Stimulated activated CD8-positive, alpha-beta memory T cell treated with anti-CD3 and anti-CD28 coated beads, Interleukin-12 subunit alpha, Interleukin-12 subunit beta, amount 100 ng/mL, for 1 hour (primary cell): Measurements from ENCODE around the gene CNTN2.

Source experiments
- DNase-seq: peaks from one replicate; pipeline ENCODE4 v3.0.0-alpha.2; 2020; ENCODE audit warnings: low read depth

CNTN2 gene

DNA sequence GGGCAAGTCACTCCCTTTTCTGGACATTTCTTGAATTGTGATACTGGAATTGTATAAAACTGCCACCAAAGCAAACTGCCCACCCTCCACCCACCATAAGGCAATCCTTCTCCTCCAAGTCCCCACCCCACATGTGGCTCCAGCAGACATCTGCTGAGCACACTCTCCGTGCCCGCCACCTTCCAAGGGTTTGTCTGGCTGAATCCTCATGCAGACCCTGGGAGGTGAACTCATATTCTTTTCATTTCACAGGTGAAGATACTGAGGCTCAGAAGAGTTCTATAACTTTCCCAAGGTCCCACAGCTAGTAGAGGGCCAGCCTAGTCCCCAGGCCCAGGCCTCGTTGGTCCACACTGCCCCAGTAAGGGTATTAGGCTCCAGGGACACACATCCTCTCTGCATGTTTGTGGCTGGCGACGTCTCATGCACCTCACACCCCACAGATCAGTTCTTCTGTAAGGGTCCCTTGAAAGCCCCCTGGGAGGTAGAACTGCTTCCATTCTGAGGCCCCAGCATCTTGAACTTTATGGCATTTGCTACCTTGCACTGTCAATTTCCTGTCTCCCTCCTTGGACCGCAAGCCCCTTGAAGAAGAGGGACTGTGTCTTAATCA is 14.1 kb downstream of the CNTN2 start:
- DNase-seq = no peak

DNA sequence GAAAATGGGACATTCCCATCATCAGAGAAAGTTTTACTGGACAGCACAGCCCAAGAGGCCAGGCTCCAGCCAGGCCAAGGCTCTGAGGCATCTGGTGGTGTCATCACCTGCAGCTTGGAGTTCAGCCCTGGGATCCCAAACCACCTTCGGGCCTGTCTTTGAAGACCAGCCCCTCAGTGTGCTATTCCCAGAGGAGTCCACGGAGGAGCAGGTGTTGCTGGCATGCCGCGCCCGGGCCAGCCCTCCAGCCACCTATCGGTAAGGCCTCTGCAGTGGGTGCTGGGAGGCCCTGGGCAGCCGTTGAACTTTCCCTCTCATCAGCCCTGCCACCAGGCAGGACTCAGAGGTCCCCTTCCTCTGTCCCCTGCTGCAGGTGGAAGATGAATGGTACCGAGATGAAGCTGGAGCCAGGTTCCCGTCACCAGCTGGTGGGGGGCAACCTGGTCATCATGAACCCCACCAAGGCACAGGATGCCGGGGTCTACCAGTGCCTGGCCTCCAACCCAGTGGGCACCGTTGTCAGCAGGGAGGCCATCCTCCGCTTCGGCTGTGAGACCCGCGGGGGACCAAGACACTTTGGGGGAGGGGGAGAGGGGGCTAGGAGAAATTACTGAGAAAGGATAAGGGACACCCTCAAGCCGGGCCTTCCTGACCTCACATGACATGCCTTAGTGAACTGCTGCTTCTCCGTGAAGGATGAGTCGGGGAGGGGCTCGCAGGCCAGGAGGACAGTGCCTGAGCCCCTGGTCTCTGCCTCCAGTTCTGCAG is 15.0 kb downstream of the CNTN2 start:
- DNase-seq = no peak

DNA sequence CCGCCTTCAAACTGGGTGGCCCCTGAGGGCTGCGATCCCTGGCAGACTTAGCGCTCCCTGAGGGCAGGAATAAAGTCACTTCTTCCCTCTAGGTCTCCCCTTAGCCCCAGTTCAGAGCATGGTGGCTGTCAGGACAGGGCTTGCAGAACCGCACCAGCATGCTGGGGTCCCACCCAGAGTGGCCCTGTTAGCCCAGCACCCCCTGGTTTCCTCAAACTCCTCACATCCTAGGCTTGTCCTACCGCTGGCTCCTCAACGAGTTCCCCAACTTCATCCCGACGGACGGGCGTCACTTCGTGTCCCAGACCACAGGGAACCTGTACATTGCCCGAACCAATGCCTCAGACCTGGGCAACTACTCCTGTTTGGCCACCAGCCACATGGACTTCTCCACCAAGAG is 15.8 kb downstream of the CNTN2 start:
- DNase-seq = no peak

DNA sequence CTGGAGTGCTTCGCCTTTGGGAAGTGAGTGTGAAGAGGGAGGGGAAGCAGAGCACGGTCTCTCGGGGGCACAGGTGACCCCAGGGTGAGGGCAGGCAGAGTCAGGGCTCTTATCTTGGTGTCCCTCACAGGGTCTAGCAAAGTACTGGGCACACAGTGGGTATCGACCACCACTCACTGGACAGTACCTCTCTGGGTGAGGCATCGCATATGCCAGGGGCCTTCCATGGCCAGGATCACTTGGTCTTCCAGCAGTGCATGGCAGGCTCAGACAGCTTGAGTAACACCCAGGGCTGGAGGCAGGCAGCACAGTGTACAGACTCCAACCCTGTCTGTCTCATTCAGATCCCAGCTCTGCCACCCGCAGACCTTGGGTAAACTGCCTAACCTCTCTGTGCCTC is 16.6 kb downstream of the CNTN2 start:
- DNase-seq = no peak

DNA sequence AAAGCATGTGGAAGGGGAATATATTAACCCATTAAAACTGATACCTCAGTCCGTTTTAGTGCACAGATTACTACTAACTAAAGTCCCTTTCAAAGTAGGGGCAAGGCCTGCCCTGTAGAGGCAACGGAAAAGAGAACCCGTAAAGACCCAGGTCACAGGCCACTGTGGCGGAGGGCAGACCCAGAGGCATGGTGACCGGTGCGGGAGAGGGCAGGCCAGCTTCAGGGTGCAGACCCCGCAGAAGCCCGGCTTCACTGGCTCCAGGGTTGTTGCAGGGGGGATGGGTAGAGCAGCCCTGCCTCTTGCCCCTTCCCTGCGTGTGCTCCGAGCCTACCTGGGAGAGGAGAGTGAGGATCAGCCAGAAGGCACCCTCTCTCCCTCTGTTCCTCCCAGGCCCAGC is 17.7 kb downstream of the CNTN2 start:
- DNase-seq = no peak

DNA sequence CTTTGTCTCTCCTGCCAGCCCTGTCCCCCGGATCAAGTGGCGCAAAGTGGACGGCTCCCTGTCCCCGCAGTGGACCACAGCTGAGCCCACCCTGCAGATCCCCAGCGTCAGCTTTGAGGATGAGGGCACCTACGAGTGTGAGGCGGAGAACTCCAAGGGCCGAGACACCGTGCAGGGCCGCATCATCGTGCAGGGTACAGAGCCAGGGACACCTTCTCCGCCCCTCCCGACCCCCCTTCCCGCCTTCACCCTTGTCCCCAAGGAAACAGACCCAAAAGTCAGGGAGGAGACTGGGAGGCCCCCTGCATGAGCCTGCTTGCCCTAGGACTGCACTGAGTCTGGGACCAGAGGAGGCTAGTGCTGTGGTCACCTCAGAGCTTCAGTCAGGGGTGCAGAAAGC is 18.2 kb downstream of the CNTN2 start:
- DNase-seq = no peak

DNA sequence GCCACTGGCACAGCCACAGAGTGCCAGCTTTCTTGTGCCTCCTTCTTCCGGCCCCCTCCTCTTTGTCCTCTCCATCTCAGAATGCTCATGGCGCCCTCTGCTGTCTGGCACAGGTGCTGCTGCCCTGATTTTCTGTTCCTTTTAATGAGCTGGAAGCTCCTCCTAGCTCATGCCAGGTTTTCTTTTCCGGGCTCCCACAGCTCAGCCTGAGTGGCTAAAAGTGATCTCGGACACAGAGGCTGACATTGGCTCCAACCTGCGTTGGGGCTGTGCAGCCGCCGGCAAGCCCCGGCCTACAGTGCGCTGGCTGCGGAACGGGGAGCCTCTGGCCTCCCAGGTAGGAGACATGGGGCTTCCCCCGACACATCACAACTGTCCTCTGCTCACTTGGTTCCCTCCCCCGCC is 18.7 kb downstream of the CNTN2 start:
- peak; percentile 38 for DNase-seq

DNA sequence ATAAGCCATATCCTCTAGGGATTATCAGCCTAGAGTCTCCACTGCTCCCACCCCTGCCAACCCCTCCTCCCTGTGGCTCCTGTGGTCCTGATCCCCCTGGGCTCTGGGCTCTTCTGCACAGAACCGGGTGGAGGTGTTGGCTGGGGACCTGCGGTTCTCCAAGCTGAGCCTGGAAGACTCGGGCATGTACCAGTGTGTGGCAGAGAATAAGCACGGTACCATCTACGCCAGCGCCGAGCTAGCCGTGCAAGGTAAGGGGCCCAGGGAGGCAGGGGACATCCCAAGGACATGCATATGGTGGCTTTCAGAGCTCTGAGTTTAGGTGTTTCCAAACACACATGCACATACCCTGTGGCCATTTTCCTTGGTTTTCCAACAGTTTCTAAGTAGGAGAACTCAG is 19.3 kb downstream of the CNTN2 start:
- no peak for DNase-seq

DNA sequence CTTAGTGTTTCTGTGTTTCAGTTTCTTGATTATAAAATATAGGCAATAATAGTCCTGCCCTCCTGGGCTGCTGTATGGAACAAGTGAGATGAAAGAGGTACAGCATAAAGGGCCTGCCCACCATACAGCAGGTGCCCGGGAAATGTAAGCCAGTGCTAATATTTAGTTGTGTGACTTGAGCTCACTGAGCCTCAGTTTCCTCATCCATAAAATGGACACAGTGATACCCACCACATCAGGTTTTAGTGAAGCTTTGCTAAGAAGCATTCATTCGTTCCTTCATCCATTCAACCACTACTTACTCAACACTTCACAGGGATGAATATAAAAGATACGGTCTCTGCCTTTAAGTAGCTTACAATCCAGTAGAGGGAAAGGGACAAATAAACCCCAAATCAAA is 19.9 kb downstream of the CNTN2 start:
- no peak for DNase-seq

DNA sequence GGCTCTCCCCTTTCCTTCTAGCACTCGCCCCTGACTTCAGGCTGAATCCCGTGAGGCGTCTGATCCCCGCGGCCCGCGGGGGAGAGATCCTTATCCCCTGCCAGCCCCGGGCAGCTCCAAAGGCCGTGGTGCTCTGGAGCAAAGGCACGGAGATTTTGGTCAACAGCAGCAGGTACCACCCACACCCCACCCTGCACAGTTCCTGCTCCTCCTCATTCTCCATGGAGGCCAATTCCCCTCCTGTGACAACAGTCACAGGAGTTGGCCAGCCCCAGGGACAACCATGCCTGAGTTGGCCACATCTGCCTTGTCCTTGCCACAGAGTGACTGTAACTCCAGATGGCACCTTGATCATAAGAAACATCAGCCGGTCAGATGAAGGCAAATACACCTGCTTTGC is 21.3 kb downstream of the CNTN2 start:
- DNase-seq = no peak

DNA sequence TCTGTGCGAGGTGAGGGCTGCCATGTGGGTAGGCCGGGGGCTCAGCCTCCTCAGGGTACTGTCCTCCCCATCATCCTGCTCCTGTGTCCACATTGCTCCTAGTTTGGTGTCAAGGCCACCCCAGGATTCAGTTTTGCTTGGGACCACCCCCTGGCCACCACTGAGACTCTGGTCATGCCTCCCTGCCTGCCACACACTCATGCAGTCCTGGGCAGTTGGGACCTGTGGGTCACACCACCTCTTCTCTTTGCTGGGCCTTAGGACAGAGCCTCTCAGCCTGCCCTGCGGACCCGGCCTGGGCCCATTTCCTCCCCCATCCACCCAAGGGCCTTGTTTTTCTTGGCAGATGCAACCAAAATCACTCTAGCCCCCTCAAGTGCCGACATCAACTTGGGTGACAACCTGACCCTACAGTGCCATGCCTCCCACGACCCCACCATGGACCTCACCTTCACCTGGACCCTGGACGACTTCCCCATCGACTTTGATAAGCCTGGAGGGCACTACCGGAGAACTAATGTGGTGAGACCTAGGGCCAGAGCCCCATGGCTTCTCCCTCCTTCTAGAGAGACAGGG is 21.8 kb downstream of the CNTN2 start:
- DNase-seq = no peak

DNA sequence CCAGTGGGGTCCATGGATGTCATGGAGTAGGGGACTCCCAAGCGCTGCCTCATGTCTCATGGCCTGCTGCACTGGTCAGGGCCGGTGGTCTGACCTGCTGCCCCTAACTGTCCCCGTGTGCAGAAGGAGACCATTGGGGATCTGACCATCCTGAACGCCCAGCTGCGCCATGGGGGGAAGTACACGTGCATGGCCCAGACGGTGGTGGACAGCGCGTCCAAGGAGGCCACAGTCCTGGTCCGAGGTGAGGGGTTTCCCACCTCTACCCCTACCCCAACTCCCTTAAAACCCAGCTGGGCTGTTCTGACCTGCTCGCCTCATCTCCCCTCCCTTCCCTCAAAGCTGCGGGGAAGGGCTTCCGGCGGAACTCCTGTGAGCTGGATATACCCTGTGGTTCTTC is 22.7 kb downstream of the CNTN2 start:
- DNase-seq = no peak

DNA sequence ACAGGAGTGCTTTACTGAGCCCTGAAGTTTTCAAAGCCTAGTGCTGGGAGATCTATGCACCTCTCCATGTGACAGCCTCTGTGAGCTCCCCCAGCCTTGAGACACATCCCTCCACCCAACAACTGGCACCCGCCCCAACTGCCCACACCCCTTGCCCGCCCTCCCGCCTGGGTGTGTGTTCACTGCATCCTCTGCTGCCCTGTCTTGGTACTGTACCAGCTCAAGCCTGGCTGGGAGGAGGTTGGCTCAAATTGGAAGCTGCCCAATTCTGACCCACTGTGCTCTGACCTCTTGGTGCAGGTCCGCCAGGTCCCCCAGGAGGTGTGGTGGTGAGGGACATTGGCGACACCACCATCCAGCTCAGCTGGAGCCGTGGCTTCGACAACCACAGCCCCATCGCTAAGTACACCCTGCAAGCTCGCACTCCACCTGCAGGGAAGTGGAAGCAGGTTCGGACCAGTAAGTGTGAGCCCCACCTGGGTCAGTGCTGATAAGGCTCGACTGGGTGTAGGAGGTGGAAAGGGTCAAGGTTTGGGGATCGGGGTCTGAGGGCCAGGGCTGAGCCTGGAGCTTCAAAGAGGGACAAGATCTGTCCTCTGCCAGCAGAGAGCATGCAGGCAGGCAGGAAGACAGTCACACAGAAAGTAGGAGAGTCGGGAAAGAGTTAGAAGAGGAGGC is 23.3 kb downstream of the CNTN2 start:
- DNase-seq = no peak

DNA sequence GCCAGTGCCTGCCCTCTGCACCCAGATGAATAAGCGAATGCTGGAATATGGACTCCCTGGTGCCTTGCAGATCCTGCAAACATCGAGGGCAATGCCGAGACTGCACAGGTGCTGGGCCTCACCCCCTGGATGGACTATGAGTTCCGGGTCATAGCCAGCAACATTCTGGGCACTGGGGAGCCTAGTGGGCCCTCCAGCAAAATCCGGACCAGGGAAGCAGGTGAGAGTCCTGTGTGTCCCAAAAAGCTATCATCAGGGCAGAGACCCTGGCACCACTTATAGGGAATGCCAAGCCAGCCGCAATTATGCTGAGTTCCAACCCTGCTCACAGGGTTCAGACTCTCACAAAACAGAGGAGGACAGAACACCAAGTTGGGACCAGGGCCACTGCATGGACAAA is 24.0 kb downstream of the CNTN2 start:
- DNase-seq = no peak

DNA sequence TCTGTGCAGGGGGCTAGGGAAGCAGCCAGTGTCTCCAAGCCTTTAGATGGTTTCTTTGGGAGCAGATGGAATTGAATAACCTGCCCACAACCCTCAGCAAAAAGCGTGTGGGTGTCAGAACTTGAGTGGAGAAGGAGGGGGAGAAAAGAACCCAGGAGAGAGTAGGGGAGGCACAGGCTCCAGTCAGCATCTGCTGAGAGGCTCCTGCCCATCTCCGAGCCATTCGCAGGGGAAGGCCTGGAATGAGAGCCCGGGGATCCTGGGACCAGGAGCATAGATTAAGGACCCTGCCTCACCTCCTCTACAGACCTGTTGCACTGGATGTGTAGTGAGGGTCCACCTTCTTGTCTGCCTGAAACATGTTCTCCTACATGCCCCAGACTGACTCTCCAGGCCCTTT is 25.0 kb downstream of the CNTN2 start:
- DNase-seq = no peak

DNA sequence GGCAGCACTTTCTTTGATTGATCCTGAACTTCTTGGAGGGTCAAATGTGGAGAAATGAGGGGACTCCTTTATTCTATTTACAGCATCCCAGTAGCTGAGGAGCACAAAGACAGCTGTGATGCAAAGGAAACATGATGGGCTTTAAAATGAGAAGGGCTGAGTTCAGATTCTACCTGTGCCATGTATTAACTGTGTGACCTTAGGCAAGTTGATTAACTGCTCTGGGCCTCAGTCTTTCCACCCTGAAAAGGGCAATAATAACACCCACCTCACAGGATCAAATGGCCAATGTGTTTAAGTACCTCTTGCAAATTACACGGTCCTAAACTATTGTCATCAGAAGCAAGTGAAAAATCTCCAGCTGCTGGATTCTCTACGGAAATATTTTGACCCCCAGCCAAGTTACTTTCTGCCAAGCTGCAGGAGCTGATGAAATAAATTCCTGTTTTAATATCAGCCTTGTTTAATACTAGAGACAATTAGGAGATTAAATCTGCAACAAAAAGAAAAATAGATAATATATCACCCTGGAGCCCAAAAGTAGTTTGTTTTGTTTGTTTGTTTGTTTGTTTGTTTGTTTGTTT is 25.5 kb downstream of the CNTN2 start:
- DNase-seq = no peak

DNA sequence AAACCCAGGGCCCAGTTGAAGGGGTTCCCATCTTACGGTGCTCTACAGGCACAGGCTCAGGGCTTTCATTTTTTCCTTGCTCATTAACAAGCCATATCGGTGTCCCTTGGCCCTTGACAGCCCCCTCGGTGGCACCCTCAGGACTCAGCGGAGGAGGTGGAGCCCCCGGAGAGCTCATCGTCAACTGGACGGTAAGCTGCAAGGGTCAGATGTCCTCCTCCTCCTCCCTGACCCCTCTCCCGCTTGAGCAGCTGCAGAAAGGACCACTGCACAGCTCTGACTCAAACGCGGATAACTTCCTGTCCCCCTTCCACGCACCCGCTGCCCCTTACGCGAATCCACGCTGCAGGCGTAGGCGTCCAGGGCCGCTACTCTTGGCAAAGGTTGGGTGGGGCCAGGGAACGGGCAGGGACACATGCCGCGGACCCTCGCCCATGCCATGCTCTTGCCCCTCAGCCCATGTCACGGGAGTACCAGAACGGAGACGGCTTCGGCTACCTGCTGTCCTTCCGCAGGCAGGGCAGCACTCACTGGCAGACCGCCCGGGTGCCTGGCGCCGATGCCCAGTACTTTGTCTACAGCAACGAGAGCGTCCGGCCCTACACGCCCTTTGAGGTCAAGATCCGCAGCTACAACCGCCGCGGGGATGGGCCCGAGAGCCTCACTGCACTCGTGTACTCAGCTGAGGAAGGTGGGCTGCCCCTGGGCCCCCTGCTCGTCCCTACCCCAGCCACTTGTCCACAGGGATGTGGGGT is 26.5 kb downstream of the CNTN2 start:
- no peak for DNase-seq

DNA sequence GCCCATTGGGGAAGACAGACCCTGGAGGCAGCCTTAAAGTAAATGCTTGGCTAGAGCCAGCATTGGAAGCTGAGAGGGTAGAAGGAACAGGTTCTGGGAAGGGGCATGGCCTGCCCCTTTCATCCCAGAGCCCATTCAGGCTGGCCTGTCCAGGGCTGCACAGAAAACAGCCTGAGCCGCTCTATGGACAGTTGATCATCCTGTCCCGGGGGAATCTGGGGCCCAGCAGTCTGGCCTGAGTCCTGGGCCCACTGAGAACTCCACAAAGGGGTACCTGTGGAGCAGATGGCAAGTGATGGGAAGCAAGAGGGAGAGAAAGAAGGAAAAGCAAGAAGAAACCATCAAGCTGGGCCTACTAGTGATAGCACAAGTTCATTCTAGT is 28.0 kb downstream of the CNTN2 start:
- no peak for DNase-seq

DNA sequence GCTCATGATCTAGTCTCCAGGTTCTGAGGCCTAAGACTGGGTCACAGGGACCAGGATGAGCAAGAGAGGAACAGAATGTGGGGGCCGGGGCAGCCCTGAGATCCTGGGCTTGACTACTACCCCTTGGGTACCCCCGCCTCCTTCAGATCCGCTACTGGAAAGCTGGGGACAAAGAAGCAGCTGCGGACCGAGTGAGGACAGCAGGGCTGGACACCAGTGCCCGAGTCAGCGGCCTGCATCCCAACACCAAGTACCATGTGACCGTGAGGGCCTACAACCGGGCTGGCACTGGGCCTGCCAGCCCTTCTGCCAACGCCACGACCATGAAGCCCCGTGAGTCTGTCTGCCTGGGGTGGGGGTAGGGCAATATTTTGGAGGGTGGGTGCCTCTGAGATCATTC is 28.8 kb downstream of the CNTN2 start:
- DNase-seq = no peak

DNA sequence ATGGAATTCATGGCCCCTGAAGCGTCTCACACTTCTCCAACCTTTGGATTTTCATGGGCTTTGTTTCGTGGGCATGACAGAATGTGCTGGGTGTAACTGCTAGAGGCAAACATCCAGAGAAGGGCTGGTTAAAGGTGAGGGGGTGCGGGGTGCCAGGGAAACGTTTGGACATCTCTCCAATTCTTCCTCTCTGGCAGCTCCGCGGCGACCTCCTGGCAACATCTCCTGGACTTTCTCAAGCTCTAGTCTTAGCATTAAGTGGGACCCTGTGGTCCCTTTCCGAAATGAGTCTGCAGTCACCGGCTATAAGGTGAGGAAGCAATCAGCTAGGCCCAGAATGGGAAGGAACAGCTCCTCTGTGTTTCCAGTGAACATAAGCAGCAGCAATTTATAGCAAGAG is 29.3 kb downstream of the CNTN2 start:
- DNase-seq = no peak

DNA sequence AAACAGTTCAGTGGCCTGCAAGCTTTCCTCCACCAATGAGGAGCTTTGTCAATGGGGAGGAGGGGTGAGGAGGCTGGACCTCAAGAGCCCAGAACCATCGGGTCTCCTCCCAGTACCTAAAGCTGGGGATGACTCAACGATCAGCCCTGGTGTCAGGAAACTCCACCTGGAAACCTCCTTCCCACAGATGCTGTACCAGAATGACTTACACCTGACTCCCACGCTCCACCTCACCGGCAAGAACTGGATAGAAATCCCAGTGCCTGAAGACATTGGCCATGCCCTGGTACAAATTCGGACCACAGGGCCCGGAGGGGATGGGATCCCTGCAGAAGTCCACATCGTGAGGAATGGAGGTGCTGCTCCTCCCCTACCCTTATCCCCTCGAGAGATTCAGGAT is 29.9 kb downstream of the CNTN2 start:
- DNase-seq = no peak

DNA sequence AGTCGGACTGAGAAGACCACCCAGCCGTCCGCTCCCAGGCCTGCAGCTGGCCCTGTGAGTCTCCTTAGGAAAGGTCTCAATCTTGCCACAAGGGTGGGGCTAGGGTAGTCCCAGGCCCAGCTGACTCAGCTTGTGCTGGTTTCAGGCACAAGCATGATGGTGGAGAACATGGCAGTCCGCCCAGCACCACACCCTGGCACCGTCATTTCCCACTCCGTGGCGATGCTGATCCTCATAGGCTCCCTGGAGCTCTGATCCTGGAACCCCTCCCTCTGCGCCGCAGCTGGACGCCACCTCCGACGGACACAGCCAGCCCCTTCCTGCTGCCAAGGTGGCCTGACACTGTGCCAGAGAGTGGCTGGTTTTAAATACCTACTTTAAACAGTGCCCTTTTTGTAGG is 30.5 kb downstream of the CNTN2 start:
- no peak for DNase-seq
